RKO (cell line): Measurements from ENCODE around the gene RBM28.
A peak's percentile ranks its signal among the peaks of the same experiment; 100 is the strongest.

Experiments
- DNase-seq: peaks from one replicate; pipeline ENCODE4 v3.0.0-alpha.2; 2016; ENCODE audit warnings: low spot score

Gene RBM28

GRCh38 chr7:128343554-128344430 lies at the start of gene RBM28:
Gene RBM28 (minus strand): TSS chr7:128343908. CDS start chr7:128343793, 115 bp downstream.
- DNase-seq = peak; percentile 96

- no peak for DNase-seq
Measured at GRCh38 chr7:128392446-128393327, 49.0 kb upstream of the RBM28 start.

DNA sequence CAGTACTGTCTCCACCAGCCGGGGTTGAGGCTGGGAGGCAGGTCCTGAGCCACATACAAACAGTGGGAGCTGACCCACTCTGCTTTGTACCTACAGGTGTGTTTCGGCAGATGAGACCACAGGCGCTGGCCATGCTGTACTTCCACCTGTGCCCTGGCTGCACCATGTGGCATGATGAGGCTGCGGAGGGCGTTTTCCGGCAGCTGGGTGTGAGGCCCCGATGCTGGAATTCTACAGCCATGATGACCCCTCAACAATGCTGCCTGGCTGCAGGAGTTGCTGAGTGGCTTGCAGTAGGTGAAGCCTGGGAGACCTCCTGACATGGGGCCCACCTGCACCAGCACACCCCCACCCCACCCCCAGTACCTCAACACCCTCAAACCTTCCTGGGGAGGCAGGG lies 48.1 kb upstream of the RBM28 start:
- no peak for DNase-seq

- DNase-seq = no peak
Measured at GRCh38 chr7:128390871-128391565, 47.3 kb upstream of the RBM28 start.

DNA sequence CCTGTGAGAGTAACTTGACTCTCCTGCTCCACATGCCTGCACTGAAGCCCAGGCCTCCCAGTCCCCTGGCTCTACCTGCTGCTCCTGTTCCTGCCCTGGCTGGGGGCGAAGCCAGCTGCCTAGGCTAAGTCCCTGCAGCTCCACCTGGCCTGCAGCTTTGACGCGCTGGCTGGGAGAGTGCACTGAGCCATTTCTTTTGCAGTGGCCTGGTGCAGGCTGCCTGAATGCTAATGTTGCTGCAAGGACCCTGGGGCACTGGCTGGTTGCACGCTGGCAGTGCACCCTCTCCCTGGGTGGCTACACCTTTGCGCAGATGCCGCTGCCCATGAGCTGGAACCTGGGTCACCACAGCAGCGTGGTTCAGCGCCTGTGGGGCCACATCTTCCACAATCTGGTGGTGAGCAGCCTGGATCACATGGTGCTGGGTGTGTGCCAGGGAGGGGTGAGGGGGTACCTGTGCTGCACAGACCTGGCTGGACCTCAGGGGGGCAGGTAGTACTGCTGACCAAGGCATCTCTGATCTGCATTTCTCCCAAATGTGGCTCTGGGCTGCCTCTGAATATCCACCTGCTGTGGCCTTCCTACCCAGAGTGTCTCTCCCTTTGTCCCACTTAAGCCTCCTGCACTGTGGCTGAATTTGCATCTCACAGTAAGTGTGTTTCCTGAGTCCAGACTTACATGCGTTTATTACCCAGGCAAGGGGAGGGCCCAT lies 46.1 kb upstream of the RBM28 start:
- no peak for DNase-seq

DNA sequence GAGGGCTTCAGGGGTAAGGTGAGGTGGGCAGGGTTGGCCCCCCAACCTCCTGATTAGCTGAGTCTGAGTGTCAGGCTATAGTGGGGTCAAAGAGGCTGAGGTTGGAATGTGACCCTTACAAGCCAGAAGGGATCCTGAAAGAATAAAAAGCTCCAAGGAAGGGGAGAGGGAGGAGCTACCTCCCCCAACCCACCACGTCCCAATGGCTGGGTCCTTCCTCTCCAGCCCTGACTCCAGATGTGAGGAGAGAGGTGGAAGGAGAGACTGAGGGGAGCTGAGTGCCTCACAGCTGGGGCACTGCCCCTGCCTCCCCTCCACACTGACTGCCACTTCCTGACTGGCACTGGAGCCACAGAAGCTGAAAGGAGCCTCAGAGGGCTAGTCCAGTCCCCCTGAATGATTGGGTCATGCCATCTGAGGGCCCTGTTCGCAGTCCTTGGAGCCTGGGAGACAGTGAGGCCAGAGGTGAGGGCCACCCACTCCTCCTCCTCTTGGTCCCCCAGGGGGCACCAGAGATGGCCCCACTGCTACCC lies 45.4 kb upstream of the RBM28 start:
- no peak for DNase-seq

GRCh38 chr7:128388145-128388485 lies 44.4 kb upstream of the RBM28 start:
- DNase-seq = no peak

DNA sequence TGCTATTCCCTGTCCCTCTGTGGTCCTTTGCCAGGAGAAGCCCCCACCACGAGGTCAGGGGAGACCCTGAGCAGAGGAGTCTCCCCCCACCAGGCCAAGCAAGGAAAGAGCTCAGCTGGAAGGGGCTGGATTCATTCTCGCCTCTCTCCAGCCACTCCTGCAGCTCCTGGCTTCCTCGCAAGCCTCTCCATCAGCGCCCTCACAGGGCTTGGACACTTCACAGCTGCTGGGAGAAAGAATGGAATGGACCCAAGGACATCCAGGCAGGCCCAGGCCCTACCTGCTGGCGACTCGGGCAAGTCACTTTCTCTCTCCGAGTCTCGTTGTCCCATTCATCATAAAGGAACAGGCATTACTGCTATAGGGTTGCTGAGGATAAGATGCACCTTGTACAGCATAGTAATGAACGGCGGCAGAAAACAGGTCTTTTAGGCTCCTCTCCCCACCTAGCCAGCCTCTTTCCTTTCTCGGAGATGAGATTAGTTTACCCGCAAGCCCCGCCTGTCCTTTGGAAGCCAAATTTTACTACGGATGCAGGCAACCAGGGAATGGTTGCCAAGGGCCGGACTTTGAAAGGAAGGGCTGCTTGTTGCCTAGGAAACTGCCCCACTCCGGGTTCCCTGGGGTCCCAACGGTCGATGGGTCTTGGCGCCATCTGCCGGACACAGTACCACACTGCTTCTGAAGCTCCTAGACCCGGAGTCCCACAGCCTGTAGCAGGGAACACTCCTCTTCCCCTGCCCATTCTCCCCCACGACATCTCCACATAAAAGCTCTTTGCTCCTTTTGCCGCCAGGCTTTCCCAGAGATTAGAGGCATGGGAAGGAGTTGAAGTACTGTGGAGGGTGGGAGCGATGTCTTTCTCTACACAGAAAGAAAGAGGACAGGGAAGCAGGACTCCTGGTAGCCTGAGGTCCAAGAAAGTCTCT lies 43.8 kb upstream of the RBM28 start:
- DNase-seq = peak; percentile 80

- DNase-seq = no peak
Measured at GRCh38 chr7:128385988-128386925, 42.5 kb upstream of the RBM28 start.

DNA sequence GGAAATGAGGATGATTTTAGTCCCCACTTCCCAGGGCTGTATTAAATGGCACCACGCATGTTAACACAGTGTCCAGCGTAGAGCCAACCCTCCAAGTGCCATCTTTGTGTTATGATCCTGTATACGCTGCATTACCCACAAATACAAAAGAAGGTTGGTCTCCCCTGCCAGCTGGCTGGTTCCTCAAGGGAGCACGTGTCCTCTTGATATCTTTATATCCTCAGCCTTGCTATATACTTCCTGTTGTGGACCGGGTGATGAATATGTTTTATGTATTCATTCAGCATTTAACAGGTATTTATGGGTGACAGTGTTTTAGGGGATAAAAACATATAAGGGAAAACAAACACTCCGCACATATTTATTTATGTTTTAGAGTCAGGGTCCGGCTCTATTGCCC lies 41.0 kb upstream of the RBM28 start:
- DNase-seq = no peak

DNA sequence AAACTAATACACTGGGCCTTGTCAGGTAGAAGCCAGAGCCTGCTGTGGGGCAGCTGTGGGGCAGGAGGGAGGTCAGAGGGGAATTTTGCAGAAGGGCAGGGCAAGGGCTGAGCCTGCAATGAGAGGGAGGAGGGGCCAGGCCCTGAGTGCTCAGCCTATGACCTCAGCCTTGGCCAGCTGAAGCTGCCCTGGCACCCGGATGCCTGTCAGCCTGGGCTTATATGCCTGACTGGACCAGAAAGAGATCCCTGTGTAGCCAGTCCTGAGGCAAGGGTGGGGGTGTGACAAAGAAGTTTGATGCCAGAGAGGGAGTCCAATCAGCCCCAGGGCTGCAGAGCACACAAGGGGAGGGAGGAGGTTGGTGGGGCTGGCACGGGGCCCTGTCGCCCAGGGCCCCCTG lies 40.1 kb upstream of the RBM28 start:
- DNase-seq = peak; percentile 65

- DNase-seq = no peak
Measured at GRCh38 chr7:128381161-128381821, 37.6 kb upstream of the RBM28 start.

- no peak for DNase-seq
Measured at GRCh38 chr7:128380483-128381106, 36.9 kb upstream of the RBM28 start.

GRCh38 chr7:128379900-128380479 lies 36.3 kb upstream of the RBM28 start:
- DNase-seq = no peak

DNA sequence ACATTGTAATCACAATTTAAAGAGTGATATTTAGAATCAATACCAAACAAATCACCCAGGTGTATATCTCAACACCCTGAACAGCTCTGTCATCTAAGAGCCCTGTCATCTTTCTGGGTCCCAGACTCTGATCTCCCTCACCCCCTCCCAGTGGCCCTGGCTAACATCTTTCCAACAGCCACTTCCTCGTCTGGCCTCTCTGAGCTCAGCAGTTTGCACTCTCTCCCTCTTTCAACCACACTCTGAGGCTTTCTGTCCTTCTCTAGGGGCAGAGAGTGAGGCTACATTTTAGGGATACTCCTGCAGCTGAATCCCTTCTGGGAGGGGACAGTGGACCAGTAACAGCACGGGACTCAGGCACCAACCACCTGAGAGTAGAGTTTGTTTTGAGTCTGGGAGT lies 34.9 kb upstream of the RBM28 start:
- DNase-seq = no peak

- DNase-seq = no peak
Measured at GRCh38 chr7:128376077-128376476, 32.4 kb upstream of the RBM28 start.

DNA sequence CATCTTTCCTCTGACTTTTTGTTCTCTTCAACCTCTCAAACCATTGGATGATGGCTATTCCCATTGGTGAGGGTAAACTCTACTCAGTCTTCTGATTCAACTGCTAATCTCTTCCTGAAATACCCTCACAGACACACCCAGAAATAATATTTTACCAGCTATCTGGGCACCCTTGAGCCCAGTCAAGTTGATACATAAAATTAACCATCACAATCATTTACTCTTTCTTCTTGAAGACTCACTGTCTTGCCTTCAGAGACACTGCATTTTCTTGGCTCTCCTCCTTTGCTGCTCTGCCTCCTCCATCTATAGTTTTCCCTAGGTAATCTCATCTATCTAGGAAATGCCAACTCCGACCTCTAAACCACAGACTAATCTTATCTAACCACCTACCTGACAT lies 30.3 kb upstream of the RBM28 start:
- DNase-seq = no peak

DNA sequence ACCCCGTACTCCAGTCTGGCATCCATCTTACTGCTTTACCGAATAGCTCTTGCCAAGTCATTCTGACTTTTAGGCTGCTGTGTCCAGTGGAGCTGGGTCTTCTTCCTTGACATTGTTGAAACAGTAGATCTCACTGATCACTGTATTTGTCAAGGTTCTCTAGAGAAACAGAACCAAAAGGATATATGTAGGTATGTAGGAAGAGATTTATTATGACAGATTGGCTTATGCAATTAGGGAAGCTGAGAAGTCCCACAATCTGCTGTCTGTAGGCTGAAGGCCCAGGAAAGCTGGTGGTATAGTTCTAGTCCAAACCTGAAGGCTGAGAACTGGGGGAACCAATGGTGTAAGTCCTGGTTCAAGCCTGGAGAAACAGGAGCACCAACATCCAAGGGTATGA lies 29.9 kb upstream of the RBM28 start:
- no peak for DNase-seq
